HEK293 (cell line): ENCODE data around the gene DAND5.

Source experiments
- CTCF ChIA-PET: fragments of 350-600 bp; formaldehyde crosslinking; extraction: SDS; loops from one replicate; lab custom pipeline; 2021; ENCODE audit warnings: antibody characterized with exemption; lab: Yijun Ruan, JAX
- POLR2A ChIA-PET: fragments of 300-600 bp; formaldehyde crosslinking; extraction: SDS; loops from one replicate; lab custom pipeline; 2020; ENCODE audit warnings: antibody characterized with exemption, inconsistent platforms; lab: Yijun Ruan, JAX
- H3K27ac ChIP-seq: fragments of 200-500 bp; sonication (Bioruptor generic); 2 replicates; pipeline ENCODE4 v1.5.1; 2014; ENCODE audit warnings: low read depth, low read length, control low read depth, inconsistent platforms; ENCODE audit errors: extremely low read depth
- H3K36me3 ChIP-seq, 2 experiments: fragments of 200-500 bp in 1 of 2; sonication (Bioruptor generic) in 1 of 2; 1 replicate in 1 of 2; 2 replicates in 1 of 2; pipeline ENCODE4 v1.5.1; 2014 to 2017; ENCODE audit warnings: inconsistent platforms in 2 of 2, low read length in 2 of 2; ENCODE audit not compliant: control insufficient read depth in 2 of 2, insufficient read depth in 1 of 2
- H3K4me1 ChIP-seq: fragments of 200-500 bp; sonication (Bioruptor generic); 2 replicates; pipeline ENCODE4 v1.5.1; 2014; ENCODE audit warnings: mild to moderate bottlenecking, low read length, inconsistent platforms; ENCODE audit not compliant: control insufficient read depth, insufficient read depth
- H3K4me3 ChIP-seq: 2 replicates; pipeline ENCODE4 v1.5.1; 2011; ENCODE audit warnings: low read depth, mild to moderate bottlenecking, control low read depth, low read length, moderate library complexity
- H3K9me3 ChIP-seq: fragments of 200-500 bp; sonication (Bioruptor generic); 2 replicates; pipeline ENCODE4 v1.5.1; 2014; ENCODE audit warnings: low read depth, low read length, inconsistent platforms; ENCODE audit not compliant: control insufficient read depth, insufficient read depth
- KLF16 ChIP-seq: fragments of 450-650 bp; formaldehyde crosslinking; IDR thresholded peaks from 2 replicates; pipeline ENCODE4 v1.5.1; 2017; ENCODE audit warnings: missing biosample characterization, missing genetic modification characterization
- SCRT2 ChIP-seq: fragments of 450-650 bp; formaldehyde crosslinking; IDR thresholded peaks from 2 replicates; pipeline ENCODE4 v1.5.1; 2016; ENCODE audit warnings: missing biosample characterization, missing genetic modification characterization
- SP2 ChIP-seq: fragments of 450-650 bp; formaldehyde crosslinking; IDR thresholded peaks from 2 replicates; pipeline ENCODE4 v1.5.1; 2016; ENCODE audit warnings: missing biosample characterization, missing genetic modification characterization
- SP3 ChIP-seq: fragments of 450-650 bp; formaldehyde crosslinking; IDR thresholded peaks from 2 replicates; pipeline ENCODE4 v1.5.1; 2016; ENCODE audit warnings: missing biosample characterization, missing genetic modification characterization
- ZBTB17 ChIP-seq: fragments of 450-650 bp; formaldehyde crosslinking; IDR thresholded peaks from 2 replicates; pipeline ENCODE4 v1.5.1; 2016; ENCODE audit warnings: missing biosample characterization, missing genetic modification characterization
- ZNF280C ChIP-seq: fragments of 450-650 bp; formaldehyde crosslinking; IDR thresholded peaks from 2 replicates; pipeline ENCODE4 v1.5.1; 2016; ENCODE audit warnings: missing biosample characterization, missing genetic modification characterization
- ZNF335 ChIP-seq: fragments of 450-650 bp; formaldehyde crosslinking; conservative IDR thresholded peaks from 2 replicates; pipeline ENCODE4 v1.5.1; 2016; ENCODE audit warnings: missing biosample characterization, missing genetic modification characterization
- ZNF366 ChIP-seq: fragments of 450-650 bp; formaldehyde crosslinking; conservative IDR thresholded peaks from 2 replicates; pipeline ENCODE4 v1.5.1; 2016; ENCODE audit warnings: missing biosample characterization, missing genetic modification characterization
- ZNF548 ChIP-seq: fragments of 450-650 bp; formaldehyde crosslinking; IDR thresholded peaks from 2 replicates; pipeline ENCODE4 v1.5.1; 2016; ENCODE audit warnings: missing biosample characterization, missing genetic modification characterization
- ZNF610 ChIP-seq: fragments of 450-650 bp; formaldehyde crosslinking; IDR thresholded peaks from 2 replicates; pipeline ENCODE4 v1.5.1; 2016; ENCODE audit warnings: missing biosample characterization, missing genetic modification characterization, borderline replicate concordance
- ZNF692 ChIP-seq: fragments of 450-650 bp; formaldehyde crosslinking; IDR thresholded peaks from 2 replicates; pipeline ENCODE4 v1.5.1; 2016; ENCODE audit warnings: missing biosample characterization, missing genetic modification characterization
- TF ChIP-seq, protein P1 (sequence below): fragments of 450-650 bp; formaldehyde crosslinking; IDR thresholded peaks from 2 replicates; pipeline ENCODE4 v1.5.1; 2016; ENCODE audit warnings: missing biosample characterization, missing genetic modification characterization, borderline replicate concordance
- TF ChIP-seq, protein P2 (sequence below): fragments of 450-650 bp; formaldehyde crosslinking; conservative IDR thresholded peaks from 2 replicates; pipeline ENCODE4 v1.5.1; 2016; ENCODE audit warnings: low read depth, missing biosample characterization, missing genetic modification characterization

The DAND5 gene

GRCh38 chr19:13001166-13001501 is 31.8 kb downstream of the DAND5 start:
- ChIA-PET CTCF (interaction anchor here (1.3 kb wide), 1 partner anchor 60 kb away, joined by 3 read pairs; no protein-coding TSS in a partner anchor), POLR2A (no interaction called here)
- H3K4me3 ChIP-seq, result no peak overlapping the region
- H3K4me1 ChIP-seq, result no peaks in the 10 kb centered on the region
- TF ChIP-seq ZNF548 (tag by site-specific recombination), result no peak
- TF ChIP-seq ZBTB17 (tag by site-specific recombination), result 0 out of 2 replicates have a peak, but pooled peaks have one; percentile 25
- no peak for TF ChIP-seq ZNF366 (tag by site-specific recombination)
- TF ChIP-seq ZNF692, result no peak
- TF ChIP-seq SCRT2 (tag by site-specific recombination), result no peak
- TF ChIP-seq ZNF280C (tag by site-specific recombination), result no peak
- no peak for TF ChIP-seq ZNF610
- TF ChIP-seq, protein P1, sequence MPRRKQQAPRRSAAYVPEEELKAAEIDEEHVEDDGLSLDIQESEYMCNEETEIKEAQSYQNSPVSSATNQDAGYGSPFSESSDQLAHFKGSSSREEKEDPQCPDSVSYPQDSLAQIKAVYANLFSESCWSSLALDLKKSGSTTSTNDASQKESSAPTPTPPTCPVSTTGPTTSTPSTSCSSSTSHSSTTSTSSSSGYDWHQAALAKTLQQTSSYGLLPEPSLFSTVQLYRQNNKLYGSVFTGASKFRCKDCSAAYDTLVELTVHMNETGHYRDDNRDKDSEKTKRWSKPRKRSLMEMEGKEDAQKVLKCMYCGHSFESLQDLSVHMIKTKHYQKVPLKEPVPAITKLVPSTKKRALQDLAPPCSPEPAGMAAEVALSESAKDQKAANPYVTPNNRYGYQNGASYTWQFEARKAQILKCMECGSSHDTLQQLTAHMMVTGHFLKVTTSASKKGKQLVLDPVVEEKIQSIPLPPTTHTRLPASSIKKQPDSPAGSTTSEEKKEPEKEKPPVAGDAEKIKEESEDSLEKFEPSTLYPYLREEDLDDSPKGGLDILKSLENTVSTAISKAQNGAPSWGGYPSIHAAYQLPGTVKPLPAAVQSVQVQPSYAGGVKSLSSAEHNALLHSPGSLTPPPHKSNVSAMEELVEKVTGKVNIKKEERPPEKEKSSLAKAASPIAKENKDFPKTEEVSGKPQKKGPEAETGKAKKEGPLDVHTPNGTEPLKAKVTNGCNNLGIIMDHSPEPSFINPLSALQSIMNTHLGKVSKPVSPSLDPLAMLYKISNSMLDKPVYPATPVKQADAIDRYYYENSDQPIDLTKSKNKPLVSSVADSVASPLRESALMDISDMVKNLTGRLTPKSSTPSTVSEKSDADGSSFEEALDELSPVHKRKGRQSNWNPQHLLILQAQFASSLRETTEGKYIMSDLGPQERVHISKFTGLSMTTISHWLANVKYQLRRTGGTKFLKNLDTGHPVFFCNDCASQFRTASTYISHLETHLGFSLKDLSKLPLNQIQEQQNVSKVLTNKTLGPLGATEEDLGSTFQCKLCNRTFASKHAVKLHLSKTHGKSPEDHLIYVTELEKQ, result no peak
- no peak for TF ChIP-seq KLF16 (tag by site-specific recombination)
- no peak overlapping the region for H3K27ac ChIP-seq
- no peaks in the 10 kb centered on the region for H3K9me3 ChIP-seq
- H3K36me3 ChIP-seq, result peaks cover 0 to 6% of the 10 kb centered on the region in 2 experiments; a peak in 1 of 3 replicates

DNA sequence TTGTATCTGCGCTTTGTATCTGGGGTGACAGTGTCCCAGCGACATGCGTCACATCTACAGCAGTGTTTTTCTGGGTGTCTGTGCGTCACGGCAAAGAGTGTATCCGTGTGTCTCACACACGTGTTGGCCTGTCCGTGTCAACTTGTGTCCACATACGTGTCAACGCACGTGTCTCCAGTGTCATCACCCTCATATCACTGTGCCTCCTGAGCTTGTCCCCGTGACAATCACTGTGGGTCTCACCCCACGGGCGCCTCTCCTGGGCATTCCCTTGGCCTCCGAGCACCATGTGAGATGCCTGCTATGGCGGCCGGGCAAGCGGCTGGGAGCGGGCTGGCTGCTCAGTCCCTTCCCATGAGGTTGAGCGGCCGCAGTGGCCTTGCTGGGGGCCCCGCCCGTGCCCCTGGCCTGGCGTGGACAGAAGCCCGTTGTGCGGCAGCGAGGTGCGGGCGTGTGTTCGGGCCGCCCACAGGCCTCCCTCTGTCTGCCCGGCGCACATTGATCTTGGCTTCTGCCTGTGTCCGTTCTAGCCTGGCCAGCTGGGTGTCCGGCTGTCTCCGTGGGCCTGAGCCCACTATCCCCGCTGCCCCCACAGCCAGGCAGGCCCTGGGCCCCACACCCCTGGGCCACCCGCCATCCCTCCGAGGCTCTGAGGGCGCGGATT is 32.3 kb downstream of the DAND5 start:
- ChIA-PET CTCF (interaction anchor here (1.3 to 8.5 kb wide), 2 partner anchors 30 to 59 kb away, joined by 3 to 56 read pairs; no protein-coding TSS in a partner anchor), POLR2A (no interaction called here)
- Histone ChIP-seq H3K9me3 (no peaks in the 10 kb centered on the region), H3K4me3 (no peak overlapping the region), H3K27ac (no peak overlapping the region), H3K4me1 (no peaks in the 10 kb centered on the region), H3K36me3 (peaks cover 0 to 6% of the 10 kb centered on the region in 2 experiments; a peak in 1 of 3 replicates)
- TF ChIP-seq, protein P2, sequence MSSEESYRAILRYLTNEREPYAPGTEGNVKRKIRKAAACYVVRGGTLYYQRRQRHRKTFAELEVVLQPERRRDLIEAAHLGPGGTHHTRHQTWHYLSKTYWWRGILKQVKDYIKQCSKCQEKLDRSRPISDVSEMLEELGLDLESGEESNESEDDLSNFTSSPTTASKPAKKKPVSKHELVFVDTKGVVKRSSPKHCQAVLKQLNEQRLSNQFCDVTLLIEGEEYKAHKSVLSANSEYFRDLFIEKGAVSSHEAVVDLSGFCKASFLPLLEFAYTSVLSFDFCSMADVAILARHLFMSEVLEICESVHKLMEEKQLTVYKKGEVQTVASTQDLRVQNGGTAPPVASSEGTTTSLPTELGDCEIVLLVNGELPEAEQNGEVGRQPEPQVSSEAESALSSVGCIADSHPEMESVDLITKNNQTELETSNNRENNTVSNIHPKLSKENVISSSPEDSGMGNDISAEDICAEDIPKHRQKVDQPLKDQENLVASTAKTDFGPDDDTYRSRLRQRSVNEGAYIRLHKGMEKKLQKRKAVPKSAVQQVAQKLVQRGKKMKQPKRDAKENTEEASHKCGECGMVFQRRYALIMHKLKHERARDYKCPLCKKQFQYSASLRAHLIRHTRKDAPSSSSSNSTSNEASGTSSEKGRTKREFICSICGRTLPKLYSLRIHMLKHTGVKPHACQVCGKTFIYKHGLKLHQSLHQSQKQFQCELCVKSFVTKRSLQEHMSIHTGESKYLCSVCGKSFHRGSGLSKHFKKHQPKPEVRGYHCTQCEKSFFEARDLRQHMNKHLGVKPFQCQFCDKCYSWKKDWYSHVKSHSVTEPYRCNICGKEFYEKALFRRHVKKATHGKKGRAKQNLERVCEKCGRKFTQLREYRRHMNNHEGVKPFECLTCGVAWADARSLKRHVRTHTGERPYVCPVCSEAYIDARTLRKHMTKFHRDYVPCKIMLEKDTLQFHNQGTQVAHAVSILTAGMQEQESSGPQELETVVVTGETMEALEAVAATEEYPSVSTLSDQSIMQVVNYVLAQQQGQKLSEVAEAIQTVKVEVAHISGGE (tag by site-specific recombination), result no peak
- TF ChIP-seq SP2 (tag by site-specific recombination) (no peak), SP3 (tag by site-specific recombination) (no peak), ZNF335 (tag by site-specific recombination) (no peak)
